ENCODE data around the gene IRS2.
A peak's percentile ranks its signal among the peaks of the same experiment; 100 is the strongest.
"Not testable (repeated sequence)": the region's sequence is repeated elsewhere in the genome, so short reads cannot be mapped to it uniquely, and the experiment has no call there.

The IRS2 gene, protein sequence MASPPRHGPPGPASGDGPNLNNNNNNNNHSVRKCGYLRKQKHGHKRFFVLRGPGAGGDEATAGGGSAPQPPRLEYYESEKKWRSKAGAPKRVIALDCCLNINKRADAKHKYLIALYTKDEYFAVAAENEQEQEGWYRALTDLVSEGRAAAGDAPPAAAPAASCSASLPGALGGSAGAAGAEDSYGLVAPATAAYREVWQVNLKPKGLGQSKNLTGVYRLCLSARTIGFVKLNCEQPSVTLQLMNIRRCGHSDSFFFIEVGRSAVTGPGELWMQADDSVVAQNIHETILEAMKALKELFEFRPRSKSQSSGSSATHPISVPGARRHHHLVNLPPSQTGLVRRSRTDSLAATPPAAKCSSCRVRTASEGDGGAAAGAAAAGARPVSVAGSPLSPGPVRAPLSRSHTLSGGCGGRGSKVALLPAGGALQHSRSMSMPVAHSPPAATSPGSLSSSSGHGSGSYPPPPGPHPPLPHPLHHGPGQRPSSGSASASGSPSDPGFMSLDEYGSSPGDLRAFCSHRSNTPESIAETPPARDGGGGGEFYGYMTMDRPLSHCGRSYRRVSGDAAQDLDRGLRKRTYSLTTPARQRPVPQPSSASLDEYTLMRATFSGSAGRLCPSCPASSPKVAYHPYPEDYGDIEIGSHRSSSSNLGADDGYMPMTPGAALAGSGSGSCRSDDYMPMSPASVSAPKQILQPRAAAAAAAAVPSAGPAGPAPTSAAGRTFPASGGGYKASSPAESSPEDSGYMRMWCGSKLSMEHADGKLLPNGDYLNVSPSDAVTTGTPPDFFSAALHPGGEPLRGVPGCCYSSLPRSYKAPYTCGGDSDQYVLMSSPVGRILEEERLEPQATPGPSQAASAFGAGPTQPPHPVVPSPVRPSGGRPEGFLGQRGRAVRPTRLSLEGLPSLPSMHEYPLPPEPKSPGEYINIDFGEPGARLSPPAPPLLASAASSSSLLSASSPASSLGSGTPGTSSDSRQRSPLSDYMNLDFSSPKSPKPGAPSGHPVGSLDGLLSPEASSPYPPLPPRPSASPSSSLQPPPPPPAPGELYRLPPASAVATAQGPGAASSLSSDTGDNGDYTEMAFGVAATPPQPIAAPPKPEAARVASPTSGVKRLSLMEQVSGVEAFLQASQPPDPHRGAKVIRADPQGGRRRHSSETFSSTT (N-terminal part only)

DNA sequence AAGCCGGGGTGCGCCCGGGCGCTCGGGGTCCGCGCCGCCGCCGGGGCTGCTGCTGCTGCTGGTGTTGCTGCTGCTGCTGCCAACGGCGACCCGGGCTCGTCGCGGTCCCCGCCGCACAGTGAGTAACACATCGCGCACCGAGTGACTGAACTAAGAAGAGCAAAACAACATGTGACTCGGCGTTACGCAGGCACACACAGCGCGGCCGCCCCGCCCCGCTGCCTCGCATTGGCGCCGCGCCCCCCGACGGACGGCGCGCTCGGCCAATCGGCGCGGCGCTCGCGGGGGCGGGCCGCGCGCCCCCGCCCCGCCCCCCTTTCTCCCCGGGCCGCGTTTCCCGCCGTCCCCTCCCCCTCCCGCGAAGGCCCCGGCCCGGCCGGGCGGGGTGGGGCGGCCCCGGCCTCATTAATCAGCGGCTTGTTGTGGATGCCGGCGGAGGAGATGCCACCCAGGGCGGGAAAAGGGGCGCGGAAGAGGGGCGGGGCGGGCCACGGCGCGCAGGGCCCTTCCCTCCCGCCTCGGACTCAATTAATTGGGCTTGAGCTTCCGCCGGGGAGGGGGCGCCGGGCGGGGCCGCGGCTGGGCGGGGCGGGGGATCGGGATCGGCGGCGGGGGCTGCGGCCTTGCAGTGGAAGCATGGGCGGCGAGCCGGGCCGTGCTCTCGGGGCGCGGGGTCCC, at the start of gene IRS2:
Gene IRS2 (minus strand): TSS at position 127 of the 678 bp plus-strand sequence. CDS start 530 bp downstream, outside the sequence.
- DNase-seq, result peak; percentile 90

DNA sequence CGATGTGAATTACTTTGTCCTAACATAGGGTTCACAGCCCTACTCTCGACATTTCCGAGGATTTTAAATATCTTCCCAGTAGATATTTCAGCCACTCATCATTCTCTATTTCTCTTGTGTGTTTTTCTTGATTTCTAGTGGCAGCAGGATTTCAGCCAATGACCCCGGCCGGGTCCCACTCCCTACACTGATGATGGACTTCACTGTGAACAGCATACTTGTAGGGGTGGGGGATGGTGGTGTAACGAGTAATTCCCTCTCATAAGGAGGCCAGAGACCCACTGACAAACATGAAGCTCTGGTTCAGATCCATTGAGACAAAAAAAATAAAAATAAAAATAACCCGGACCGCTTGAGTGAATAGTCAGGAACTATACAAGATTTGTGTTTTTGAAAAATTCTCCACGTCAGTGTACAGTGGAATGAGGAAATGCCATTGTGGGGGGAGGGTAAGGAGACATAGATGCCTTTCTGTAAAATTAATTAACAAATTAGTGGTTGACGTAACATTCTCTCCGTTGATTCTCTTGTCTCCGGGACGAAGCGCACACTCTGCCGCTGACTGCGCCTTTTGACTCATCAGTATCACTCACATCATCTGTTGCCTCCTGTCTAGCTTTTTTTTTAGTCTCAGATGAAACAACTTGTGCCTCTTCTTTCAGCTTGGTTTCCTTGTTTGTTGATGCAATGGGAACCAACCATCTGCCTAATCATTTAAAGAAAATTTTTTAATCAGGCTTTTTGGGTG, 48.8 kb upstream of the IRS2 start:
- DNase-seq, result no peak

DNA sequence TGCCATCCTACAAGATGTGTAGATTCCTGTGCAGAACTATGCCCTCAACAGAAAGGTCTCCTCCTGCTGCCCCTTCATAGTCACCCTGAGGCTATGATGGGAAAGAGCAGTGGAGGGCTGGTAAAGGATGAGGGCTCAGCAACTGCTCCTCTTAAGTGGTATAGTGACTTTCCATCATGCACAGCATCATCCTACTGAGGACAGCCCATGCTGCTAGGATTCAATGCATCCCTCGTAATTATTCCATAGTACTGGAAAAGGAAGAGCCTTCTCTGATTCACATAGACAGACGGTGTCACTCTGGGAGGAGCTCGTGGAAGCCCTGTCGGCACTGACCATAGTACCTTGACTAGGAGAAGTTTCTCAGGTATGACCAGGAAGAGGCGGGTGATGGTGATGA, 47.6 kb upstream of the IRS2 start:
- no peak for DNase-seq

DNA sequence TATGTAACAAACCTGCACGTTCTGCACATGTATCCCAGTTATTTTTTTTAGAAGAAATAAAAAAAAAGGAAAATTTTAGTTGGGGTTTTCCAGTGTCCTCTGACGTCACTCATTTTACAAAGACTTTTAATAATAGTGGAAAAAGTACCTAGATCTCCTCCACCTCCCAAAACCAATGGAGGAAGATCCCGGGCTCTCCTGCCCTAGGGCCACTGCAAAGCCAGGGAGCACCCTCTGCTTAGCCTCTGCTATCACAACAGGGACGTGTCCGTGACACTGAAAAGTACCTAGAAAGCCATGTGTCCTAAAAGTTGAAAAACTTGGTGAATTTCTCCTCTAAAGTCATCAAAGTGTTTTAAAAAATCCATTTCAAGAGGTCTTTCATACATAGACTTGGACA, 46.7 kb upstream of the IRS2 start:
- no peak for DNase-seq

DNA sequence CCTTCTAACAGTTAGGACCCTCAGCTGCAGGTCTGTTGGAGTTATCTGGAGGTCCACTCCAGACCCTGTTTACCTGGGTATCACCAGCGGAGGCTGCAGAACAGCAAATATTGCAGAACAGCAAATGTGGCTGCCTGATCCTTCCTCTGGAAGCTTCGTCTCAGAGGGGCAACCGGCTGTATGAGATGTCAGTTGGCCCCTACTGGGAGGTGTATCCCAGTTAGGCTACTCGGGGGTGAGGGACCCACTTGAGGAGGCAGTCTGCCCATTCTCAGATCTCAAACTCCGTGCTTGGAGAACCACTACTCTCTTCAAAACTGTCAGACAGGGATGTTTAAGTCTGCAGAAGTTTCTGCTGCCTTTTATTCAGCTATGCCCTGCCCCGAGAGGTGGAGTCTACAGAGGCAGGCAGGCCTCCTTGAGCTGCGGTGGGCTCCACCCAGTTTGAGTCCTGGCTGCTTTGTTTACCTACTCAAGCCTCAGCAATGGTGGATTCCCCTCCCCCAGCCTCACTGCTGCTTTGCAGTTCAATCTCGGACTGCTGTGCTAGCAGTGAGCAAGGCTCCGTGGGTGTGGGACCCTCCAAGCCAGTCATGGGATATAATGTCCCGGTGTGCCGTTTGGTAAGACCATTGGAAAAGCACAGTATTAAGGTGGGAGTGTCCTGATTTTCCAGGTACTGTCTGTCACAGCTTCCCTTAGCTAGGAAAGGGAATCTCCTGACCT, 42.4 kb upstream of the IRS2 start:
- not testable (repeated sequence) for DNase-seq

DNA sequence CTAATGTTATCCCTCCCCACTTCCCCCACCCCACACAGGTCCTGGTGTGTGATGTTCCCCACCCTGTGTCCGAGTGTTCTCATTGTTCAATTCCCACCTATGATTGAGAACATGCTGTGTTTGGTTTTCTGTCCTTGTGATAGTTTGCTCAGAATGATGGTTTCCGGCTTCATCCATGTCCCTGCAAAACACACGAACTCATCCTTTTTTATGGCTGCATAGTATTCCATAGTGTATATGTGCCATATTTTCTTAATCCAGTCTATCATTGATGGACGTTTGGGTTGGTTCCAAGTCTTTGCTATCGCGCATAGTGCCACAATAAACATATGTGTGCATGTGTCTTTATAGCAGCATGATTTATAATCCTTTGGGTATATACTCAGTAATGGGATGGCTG, 36.8 kb upstream of the IRS2 start:
- not testable (repeated sequence) for DNase-seq

DNA sequence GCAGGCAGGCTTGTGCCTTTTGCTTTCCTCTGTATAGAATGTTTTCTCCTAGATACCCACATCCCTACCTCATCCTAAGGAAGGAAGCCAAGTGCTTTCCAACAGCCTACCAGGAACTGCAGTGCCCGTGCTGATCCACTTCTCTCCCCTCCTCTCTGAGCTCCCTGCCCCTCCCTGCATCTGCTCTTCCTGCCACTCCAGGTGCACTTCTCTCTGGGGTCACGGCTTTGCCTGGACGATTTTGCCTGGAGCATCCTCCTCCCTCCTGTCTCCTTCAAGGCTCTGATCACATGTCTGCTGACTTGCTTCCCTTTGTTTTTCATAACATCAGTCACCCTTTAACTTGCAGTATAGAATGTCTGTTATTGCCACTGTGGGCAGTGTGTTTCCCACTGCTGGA, 34.7 kb upstream of the IRS2 start:
- DNase-seq, result no peak

DNA sequence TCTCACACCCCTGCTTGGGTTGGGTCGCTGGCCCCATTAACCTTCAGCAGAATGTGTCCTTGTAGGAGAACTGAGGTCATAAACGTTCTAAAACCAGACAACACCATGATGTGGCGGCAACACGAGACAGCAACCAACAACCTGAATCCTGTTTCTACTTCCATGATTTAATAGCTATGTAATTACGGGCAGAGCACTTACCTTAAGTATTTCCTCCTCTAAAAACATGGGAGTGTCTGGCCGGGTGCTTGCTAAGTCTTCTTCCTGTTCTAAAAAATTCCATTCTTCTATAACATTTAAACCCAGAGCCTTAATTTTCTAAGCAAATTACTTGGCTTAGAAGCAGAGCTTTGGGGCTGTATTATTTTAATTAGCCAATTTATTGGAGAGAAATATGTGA, 33.5 kb upstream of the IRS2 start:
- DNase-seq, result no peak

DNA sequence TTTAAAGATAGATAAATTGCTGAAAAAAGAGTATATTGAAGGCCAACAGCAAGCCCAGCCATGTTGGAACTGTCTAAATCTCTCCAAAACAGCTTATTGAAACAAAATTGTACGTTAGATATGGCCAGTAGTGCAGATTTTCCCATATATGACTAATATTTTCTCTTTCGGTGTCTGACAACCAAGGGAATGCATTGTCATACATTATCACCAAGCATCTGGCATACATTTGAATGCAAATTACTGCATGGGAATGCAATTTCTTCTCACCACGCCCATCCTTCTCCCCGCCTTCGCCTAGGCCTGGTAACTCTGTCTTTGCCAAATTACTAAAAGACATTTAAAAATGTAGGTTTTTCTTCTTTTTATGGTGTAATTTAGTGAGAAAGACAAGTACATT, 32.5 kb upstream of the IRS2 start:
- no peak for DNase-seq

DNA sequence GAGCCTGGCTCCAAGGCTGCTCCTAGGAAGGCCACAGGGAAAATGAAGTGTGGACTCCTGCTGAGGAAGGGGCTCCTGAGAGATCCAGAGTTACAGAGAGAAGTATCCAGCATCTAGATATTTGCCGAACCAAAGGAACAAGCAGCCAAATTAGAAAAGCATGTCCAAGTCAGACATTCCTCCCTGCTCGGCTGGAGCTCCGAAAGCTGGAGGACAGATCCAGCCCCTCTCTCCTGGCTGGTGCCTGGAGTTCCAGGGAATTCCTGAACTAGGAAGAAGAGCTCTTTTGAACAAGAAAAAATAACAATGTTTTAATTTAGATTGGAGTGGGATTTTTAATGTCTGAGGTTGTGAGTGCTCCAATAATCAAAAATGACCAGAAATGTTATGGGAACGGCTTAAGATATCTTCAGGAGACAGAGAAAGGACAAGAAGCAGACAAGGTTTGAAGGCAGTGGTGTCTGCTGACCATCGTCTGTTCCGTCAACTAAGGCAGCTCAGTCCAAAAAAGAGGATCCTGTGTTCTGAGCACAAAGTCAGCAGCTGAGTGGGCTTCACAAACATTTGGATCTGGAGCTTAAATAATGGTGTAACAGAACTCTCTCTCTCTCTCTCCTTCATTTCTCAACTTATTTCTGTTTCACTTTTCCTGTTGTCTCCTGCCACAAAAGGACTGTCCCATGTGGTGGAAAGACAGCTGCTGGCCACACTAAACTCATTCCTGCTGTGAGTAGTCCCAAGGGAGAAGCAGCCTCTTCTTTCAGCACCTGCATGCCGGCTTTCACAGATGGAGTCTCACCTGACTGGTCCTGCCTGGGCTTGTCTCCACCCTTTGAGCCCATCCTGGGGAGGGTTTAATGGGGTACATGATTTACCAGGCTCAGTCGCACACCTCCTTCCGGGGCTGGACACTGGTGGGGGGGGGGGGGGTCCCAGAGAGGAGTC, 31.5 kb upstream of the IRS2 start:
- DNase-seq, result no peak

DNA sequence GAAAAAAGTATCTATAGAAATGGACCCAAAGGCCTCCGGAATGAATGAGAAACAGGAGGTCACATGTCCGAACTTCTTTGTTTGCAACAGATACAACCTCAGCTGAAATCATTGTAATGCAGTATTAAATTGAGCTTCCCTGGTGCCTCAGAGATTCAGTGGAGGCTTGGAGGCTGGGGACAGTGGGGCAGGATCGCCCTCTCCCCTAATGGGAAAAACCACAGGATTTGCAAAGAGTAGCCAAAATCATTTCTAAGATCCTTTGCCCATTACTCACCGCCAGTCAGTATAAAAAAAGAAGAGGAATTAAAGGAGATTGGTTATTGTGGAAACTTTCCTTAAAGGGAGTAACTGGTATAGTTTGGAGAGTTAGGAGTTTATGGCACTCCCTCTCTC, 30.4 kb upstream of the IRS2 start:
- no peak for DNase-seq

DNA sequence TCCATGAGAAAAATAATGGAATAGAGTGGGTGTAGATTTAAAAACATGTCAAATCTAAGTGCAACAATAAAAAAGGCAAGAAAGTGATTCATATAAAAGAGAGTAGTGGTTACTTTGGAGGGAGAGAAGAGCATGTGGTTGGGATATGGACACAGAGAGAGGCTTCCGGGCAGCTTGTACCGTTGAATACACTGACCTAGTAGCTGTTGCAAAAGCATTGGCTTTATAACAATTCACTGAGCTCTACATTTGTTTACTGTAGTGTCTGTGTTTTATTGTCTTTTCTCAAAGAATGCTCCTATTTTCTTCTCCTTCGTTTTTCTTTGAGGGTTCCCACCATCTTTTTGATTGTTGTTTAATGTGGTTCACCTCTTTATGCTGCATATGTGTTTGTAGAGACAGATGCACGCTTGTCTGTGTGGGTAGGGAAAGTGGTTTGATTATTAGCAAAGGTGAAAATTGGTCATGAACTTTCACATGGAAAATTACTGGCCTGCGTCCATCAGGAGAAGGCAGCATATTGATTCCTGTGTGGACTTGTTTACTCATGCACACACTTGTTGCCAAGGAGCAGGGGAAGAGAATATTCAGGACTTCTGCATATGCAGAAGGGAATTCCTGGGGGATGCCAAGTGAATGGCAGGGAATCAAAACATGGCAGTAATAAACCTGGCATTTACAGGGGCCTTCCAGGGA, 29.9 kb upstream of the IRS2 start:
- DNase-seq, result no peak

DNA sequence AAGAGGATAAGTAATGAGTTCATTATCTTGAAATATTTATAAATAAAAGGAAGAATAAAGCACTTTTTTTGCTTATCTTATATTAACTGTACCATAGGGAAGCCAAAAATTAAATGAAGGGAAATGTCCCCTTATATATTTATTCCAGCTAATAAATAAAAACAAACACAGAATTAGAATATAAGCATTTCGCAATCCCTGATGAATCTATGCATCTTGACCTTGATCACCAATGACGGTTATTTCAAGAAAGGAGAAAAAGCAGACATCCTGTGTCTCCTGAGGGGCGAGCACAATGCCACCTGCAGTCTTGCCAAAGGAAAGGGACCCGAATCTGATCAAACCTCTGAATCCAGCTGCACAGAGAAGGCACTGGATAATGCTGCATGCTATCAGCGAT, 29.3 kb upstream of the IRS2 start:
- no peak for DNase-seq

DNA sequence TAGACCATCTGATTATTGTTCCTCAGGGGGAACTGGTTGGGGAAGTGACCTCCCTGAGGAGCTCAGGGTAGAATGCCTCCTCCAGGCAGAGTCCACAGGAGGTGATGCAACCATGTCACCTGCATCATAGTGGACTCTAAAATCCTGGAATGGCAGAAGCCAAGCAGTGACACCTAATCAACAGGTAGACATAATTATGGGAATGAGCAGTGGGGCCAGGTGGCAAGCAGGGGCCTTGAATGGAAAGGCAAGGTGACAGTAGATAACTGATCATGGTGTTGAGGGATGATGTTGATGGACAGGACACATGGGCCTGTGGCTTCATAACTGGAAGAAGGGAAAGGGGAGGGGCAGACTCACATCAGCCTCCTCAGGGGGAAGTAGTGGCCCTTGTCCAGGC, 27.3 kb upstream of the IRS2 start:
- no peak for DNase-seq

DNA sequence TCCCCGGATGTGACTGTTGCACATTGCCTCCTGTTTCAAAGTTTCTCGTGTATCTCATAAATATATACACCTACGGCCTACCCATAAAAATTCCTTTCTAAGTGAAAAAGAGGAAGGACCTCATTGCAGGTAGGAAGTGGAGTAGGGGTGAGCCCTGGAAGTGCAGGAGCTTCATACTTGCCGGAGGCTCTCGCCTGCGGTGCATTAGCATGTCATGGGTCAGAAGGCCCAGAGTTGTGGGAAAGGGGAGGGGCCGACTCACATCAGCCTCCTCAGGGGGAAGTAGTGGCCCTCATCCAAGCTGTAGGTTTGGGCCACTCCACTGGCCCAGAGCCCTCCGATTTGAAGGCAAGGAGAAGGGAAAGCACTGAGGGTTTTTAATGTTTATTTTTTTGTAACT, 26.0 kb upstream of the IRS2 start:
- DNase-seq, result no peak

DNA sequence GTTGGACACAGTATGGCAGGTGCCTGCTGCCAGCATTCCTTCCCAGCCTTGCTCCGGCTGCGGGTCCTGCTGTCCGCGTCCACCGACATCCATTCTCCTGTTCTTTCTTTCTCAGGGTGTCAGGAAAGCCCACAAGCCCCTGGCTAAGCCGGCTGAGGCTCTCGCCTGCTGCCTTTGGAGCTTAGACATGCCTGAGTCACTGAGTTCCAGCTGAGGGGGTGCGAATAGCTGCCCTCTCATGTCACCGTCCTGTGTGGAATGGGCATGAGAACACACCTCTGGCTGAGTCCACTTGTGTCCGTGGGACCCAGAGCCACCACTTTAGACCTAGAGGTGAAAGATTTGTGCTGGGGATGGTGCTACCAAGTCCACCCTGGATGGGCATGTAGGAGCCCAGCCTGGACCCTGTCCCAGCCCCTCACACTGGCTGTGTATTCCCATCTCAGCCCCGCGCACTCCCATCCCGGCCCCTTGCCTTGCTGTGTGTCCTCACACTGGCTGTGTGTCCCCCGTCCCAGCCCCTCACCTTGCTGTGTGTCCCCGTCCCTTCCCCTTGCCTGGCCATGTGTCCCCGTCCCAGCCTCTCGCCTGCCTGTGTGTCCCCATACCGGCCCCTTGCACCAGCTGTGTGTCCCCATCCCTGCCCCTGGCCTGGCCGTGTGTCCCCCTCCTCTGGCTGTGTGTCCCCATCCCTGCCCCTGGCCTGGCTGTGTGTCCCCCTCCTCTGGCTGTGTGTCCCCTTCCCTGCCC, 24.6 kb upstream of the IRS2 start:
- DNase-seq, result no peak

DNA sequence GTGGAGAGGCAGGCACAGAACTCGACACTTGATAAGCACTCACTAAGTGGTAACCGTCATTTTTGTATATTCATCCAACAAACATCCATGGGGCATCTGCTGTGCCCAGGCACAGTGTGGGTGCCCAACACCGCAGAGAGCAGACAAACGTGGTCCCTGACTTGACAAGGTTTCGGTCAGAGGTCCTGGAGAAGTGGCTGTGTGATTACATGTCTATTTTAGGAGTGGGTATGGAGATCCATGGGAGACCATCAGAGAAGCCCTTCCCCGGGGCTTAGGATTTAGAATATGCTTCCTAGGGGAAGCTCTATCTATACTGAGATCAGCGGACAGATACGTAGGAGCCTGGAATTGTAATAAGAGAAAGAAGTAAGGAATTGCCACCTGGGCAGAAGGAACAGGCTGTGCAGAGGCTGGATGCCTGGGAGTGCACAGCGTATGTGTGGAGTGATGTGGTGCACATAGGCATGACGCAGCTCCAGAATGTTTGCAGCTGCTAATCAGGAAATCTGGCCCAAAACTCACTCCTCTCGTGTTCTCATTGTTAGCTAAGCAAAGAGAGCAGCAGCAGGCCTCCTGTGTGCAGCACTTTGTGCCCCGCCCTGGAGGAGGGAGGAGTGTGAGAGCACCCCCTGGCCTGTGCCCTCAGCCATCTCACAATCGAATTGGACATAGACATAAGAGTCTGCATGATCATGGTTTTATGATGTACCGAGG, 23.0 kb upstream of the IRS2 start:
- DNase-seq, result no peak

DNA sequence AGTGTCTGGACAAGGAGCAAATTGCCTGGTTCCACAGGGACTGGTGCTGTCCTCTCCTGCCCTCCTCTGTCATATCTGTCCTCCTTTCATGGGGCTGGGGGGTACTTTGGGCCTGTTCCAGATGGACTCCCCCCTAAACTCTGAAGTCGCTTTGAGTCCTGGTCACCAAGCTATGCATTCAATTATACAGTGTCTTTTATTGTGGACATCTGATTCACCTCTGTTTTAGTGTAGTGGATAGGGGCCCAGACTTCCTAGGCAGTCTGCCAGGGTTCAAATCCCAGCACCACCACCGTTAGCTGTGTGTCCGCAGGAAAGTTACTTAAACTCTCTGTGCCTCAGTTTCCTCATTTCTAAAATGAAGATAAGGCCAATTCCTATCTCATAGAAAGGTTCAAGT, 21.0 kb upstream of the IRS2 start:
- no peak for DNase-seq

All from stimulated activated naive CD4-positive, alpha-beta T cell treated with Interleukin-2 at 50 U/mL for 16 hours (primary cell).